ENCODE measurements around the gene ERC2. TPM values are rescaled to one million over a fixed set of nuclear protein-coding genes. Genes with fewer than 3 reads are reported as not detected.
"Not testable (repeated sequence)": the region's sequence is repeated elsewhere in the genome, so short reads cannot be mapped to it uniquely, and the experiment has no call there.

ERC2 gene
- total RNA-seq, 1 donor from 2014 or later, result not detected

- H3K9me3 Mint-ChIP-seq, result peaks cover 3% of the 10 kb centered on the region
- H3K4me1 Mint-ChIP-seq, result no peaks in the 10 kb centered on the region
- no peak overlapping the region for H3K4me3 Mint-ChIP-seq
- H3K27me3 Mint-ChIP-seq, result no peaks in the 10 kb centered on the region
- H3K27ac Mint-ChIP-seq, result no peak overlapping the region
- intact Hi-C loops (cut with micrococcal nuclease), result no loop called here
- DNase-seq, result no peak
- no peaks in the 10 kb centered on the region for H3K36me3 Mint-ChIP-seq (ENCODE audit: low read depth)
Measured at GRCh38 chr3:56111606-56112304, 356.5 kb downstream of the ERC2 start.

- H3K9me3 Mint-ChIP-seq, result peaks cover 3% of the 10 kb centered on the region
- H3K27ac Mint-ChIP-seq, result no peak overlapping the region
- no peaks in the 10 kb centered on the region for H3K4me1 Mint-ChIP-seq
- intact Hi-C loops (cut with micrococcal nuclease), result no loop called here
- no peak for DNase-seq
- no peaks in the 10 kb centered on the region for H3K27me3 Mint-ChIP-seq
- H3K36me3 Mint-ChIP-seq (ENCODE audit: low read depth), result no peaks in the 10 kb centered on the region
- H3K4me3 Mint-ChIP-seq, result no peak overlapping the region
Measured at GRCh38 chr3:56110886-56111285, 357.4 kb downstream of the ERC2 start.

- no peak for DNase-seq
- Mint-ChIP-seq H3K36me3 (ENCODE audit: low read depth) (no peaks in the 10 kb centered on the region), H3K9me3 (no peaks in the 10 kb centered on the region), H3K27ac (no peak overlapping the region), H3K27me3 (no peaks in the 10 kb centered on the region), H3K4me3 (no peak overlapping the region), H3K4me1 (no peaks in the 10 kb centered on the region)
- intact Hi-C loops (cut with micrococcal nuclease), result no loop called here
Measured at GRCh38 chr3:56107157-56107556, 361.1 kb downstream of the ERC2 start.

GRCh38 chr3:56102032-56102431 is 366.2 kb downstream of the ERC2 start:
- H3K4me1 Mint-ChIP-seq, result no peaks in the 10 kb centered on the region
- no peak for DNase-seq
- no peaks in the 10 kb centered on the region for H3K9me3 Mint-ChIP-seq
- H3K36me3 Mint-ChIP-seq (ENCODE audit: low read depth), result no peaks in the 10 kb centered on the region
- no peaks in the 10 kb centered on the region for H3K27me3 Mint-ChIP-seq
- intact Hi-C loops (cut with micrococcal nuclease), result no loop called here
- H3K4me3 Mint-ChIP-seq, result no peak overlapping the region
- no peak overlapping the region for H3K27ac Mint-ChIP-seq

GRCh38 chr3:56101576-56101975 is 366.7 kb downstream of the ERC2 start:
- intact Hi-C loops (cut with micrococcal nuclease), result no loop called here
- no peak overlapping the region for H3K27ac Mint-ChIP-seq
- no peaks in the 10 kb centered on the region for H3K9me3 Mint-ChIP-seq
- no peak overlapping the region for H3K4me3 Mint-ChIP-seq
- no peaks in the 10 kb centered on the region for H3K36me3 Mint-ChIP-seq (ENCODE audit: low read depth)
- H3K27me3 Mint-ChIP-seq, result no peaks in the 10 kb centered on the region
- no peak for DNase-seq
- no peaks in the 10 kb centered on the region for H3K4me1 Mint-ChIP-seq

- no peak for DNase-seq
- Mint-ChIP-seq H3K4me1 (no peaks in the 10 kb centered on the region), H3K4me3 (no peak overlapping the region), H3K9me3 (no peaks in the 10 kb centered on the region), H3K36me3 (ENCODE audit: low read depth) (no peaks in the 10 kb centered on the region), H3K27me3 (no peaks in the 10 kb centered on the region), H3K27ac (no peak overlapping the region)
- intact Hi-C loops (cut with micrococcal nuclease), result no loop called here
Measured at GRCh38 chr3:56096999-56097398, 371.3 kb downstream of the ERC2 start.

GRCh38 chr3:56094170-56094569 is 374.1 kb downstream of the ERC2 start:
- Mint-ChIP-seq H3K4me3 (no peak overlapping the region), H3K27me3 (no peaks in the 10 kb centered on the region), H3K27ac (no peak overlapping the region), H3K36me3 (ENCODE audit: low read depth) (no peaks in the 10 kb centered on the region), H3K9me3 (no peaks in the 10 kb centered on the region), H3K4me1 (no peaks in the 10 kb centered on the region)
- DNase-seq, result no peak
- intact Hi-C loops (cut with micrococcal nuclease), result no loop called here

- H3K9me3 Mint-ChIP-seq, result no peaks in the 10 kb centered on the region
- H3K36me3 Mint-ChIP-seq (ENCODE audit: low read depth), result no peaks in the 10 kb centered on the region
Measured at GRCh38 chr3:56089739-56090138, 378.5 kb downstream of the ERC2 start.

GRCh38 chr3:56087451-56088053 is 380.7 kb downstream of the ERC2 start:
- no peak overlapping the region for H3K27ac Mint-ChIP-seq
- H3K4me1 Mint-ChIP-seq, result no peaks in the 10 kb centered on the region
- intact Hi-C loops (cut with micrococcal nuclease), result no loop called here
- H3K27me3 Mint-ChIP-seq, result no peaks in the 10 kb centered on the region
- no peak for DNase-seq
- H3K36me3 Mint-ChIP-seq (ENCODE audit: low read depth), result no peaks in the 10 kb centered on the region
- no peaks in the 10 kb centered on the region for H3K9me3 Mint-ChIP-seq
- no peak overlapping the region for H3K4me3 Mint-ChIP-seq

More at GRCh38 chr3:56089739-56090138, 378.5 kb downstream of the ERC2 start:
- no peaks in the 10 kb centered on the region for H3K27me3 Mint-ChIP-seq
- DNase-seq, result no peak
- intact Hi-C loops (cut with micrococcal nuclease), result no loop called here
- H3K4me1 Mint-ChIP-seq, result no peaks in the 10 kb centered on the region
- no peak overlapping the region for H3K4me3 Mint-ChIP-seq
- no peak overlapping the region for H3K27ac Mint-ChIP-seq

- intact Hi-C loops (cut with micrococcal nuclease), result no loop called here
- H3K27me3 Mint-ChIP-seq, result no peaks in the 10 kb centered on the region
- no peak for DNase-seq
- no peaks in the 10 kb centered on the region for H3K36me3 Mint-ChIP-seq (ENCODE audit: low read depth)
- no peaks in the 10 kb centered on the region for H3K9me3 Mint-ChIP-seq
- H3K4me1 Mint-ChIP-seq, result no peaks in the 10 kb centered on the region
- H3K27ac Mint-ChIP-seq, result no peak overlapping the region
- H3K4me3 Mint-ChIP-seq, result no peak overlapping the region
Measured at GRCh38 chr3:56086355-56086754, 381.9 kb downstream of the ERC2 start.

GRCh38 chr3:56081246-56081645 is 387.0 kb downstream of the ERC2 start:
- H3K4me3 Mint-ChIP-seq, result no peak overlapping the region
- H3K27me3 Mint-ChIP-seq, result no peaks in the 10 kb centered on the region
- H3K36me3 Mint-ChIP-seq (ENCODE audit: low read depth), result no peaks in the 10 kb centered on the region
- intact Hi-C loops (cut with micrococcal nuclease), result no loop called here
- no peaks in the 10 kb centered on the region for H3K9me3 Mint-ChIP-seq
- no peaks in the 10 kb centered on the region for H3K4me1 Mint-ChIP-seq
- no peak overlapping the region for H3K27ac Mint-ChIP-seq
- no peak for DNase-seq

- H3K9me3 Mint-ChIP-seq, result no peaks in the 10 kb centered on the region
- H3K36me3 Mint-ChIP-seq (ENCODE audit: low read depth), result no peaks in the 10 kb centered on the region
- no peaks in the 10 kb centered on the region for H3K4me1 Mint-ChIP-seq
- no peaks in the 10 kb centered on the region for H3K27me3 Mint-ChIP-seq
- no peak overlapping the region for H3K4me3 Mint-ChIP-seq
- no peak overlapping the region for H3K27ac Mint-ChIP-seq
- intact Hi-C loops (cut with micrococcal nuclease), result no loop called here
- no peak for DNase-seq
Measured at GRCh38 chr3:56076746-56077145, 391.5 kb downstream of the ERC2 start.

GRCh38 chr3:56075089-56075488 is 393.2 kb downstream of the ERC2 start:
- H3K9me3 Mint-ChIP-seq, result no peaks in the 10 kb centered on the region
- intact Hi-C loops (cut with micrococcal nuclease), result no loop called here

GRCh38 chr3:56069766-56070165 is 398.5 kb downstream of the ERC2 start:
- no peak overlapping the region for H3K27ac Mint-ChIP-seq
- H3K36me3 Mint-ChIP-seq (ENCODE audit: low read depth), result no peaks in the 10 kb centered on the region
- no peak for DNase-seq
- H3K27me3 Mint-ChIP-seq, result no peaks in the 10 kb centered on the region
- no peaks in the 10 kb centered on the region for H3K9me3 Mint-ChIP-seq
- H3K4me1 Mint-ChIP-seq, result no peaks in the 10 kb centered on the region
- no peak overlapping the region for H3K4me3 Mint-ChIP-seq
- intact Hi-C loops (cut with micrococcal nuclease), result no loop called here

More at GRCh38 chr3:56075089-56075488, 393.2 kb downstream of the ERC2 start:
- no peak for DNase-seq
- H3K4me1 Mint-ChIP-seq, result no peaks in the 10 kb centered on the region
- H3K36me3 Mint-ChIP-seq (ENCODE audit: low read depth), result no peaks in the 10 kb centered on the region
- H3K4me3 Mint-ChIP-seq, result no peak overlapping the region
- H3K27ac Mint-ChIP-seq, result no peak overlapping the region
- no peaks in the 10 kb centered on the region for H3K27me3 Mint-ChIP-seq

GRCh38 chr3:56066405-56066804 is 401.9 kb downstream of the ERC2 start:
- H3K36me3 Mint-ChIP-seq (ENCODE audit: low read depth); H3K4me1 Mint-ChIP-seq; DNase-seq; H3K27me3 Mint-ChIP-seq; H3K27ac Mint-ChIP-seq; H3K9me3 Mint-ChIP-seq; intact Hi-C loops (cut with micrococcal nuclease); H3K4me3 Mint-ChIP-seq: not testable (repeated sequence)
